Heart right ventricle (tissue), 16 donors: Measurements from ENCODE around the gene NECTIN2. TPM values are rescaled to one million over a fixed set of nuclear protein-coding genes. Genes with fewer than 3 reads are reported as not detected.

Experiments
- ATAC-seq, 8 donors: fragments of 200-7000 bp; cut with Tn5 transposase; one replicate each; pipeline ENCODE4 v1.9.1; 2020; ENCODE audit warnings: mild to moderate bottlenecking in 8 of 8, moderate library complexity in 8 of 8, moderate number of reproducible peaks in 1 of 8
- DNase-seq, 2 donors: peaks; one replicate each; pipeline ENCODE4 v3.0.0-alpha.2; 2020
- H3K27ac ChIP-seq, 10 donors: fragments of 200-600 bp; sonication (generic) in 2 of 10; one replicate each; pipeline versions ENCODE4 v1.5.0 to v1.8.0; 2020 to 2022; ENCODE audit warnings: mild to moderate bottlenecking in 3 of 10
- H3K27me3 ChIP-seq, 7 donors: fragments of 200-600 bp; one replicate each; pipeline ENCODE4 v1.8.0; 2021 to 2022; ENCODE audit warnings: mild to moderate bottlenecking in 2 of 7
- H3K36me3 ChIP-seq, 9 donors: fragments of 200-600 bp; sonication (generic) in 1 of 9; one replicate each; pipeline versions ENCODE4 v1.5.0 to v1.8.0; 2020 to 2022; ENCODE audit warnings: mild to moderate bottlenecking in 2 of 9
- H3K4me1 ChIP-seq, 9 donors: fragments of 200-600 bp; sonication (generic) in 1 of 9; one replicate each; pipeline versions ENCODE4 v1.5.0 to v1.8.0; 2020 to 2022; ENCODE audit warnings: mild to moderate bottlenecking in 4 of 9
- H3K4me3 ChIP-seq, 10 donors: fragments of 200-600 bp; sonication (generic) in 2 of 10; one replicate each; pipeline versions ENCODE4 v1.5.0 to v1.8.0; 2020 to 2022; ENCODE audit warnings: mild to moderate bottlenecking in 7 of 10, moderate library complexity in 2 of 10
- H3K9me3 ChIP-seq, 11 donors: fragments of 200-600 bp in 10 of 11; sonication (generic) in 2 of 11; one replicate each; pipeline versions ENCODE4 v1.5.0 to v1.8.0; 2013 to 2022; ENCODE audit warnings: mild to moderate bottlenecking in 2 of 11, control low read depth in 1 of 11, moderate library complexity in 1 of 11
- WGBS, 2 donors: extraction: QIAGEN DNeasy Blood & Tissue Kit; methylation state at CpG; one replicate each; pipeline ENCODE4 v1.1.7; 2013; ENCODE audit warnings: inconsistent platforms in 1 of 2; 5-methylcytosine and 5-hydroxymethylcytosine counted together
- intact Hi-C, 10 donors: fragments of 100-400 bp; cut with DNase I; formaldehyde crosslinking; loops; one replicate each; pipeline versions ENCODE4 v1.11.1 to v1.14.2; 2022
- polyA plus RNA-seq, 2 donors: library from polyadenylated mRNA; stranded (reverse); fragments of 200-250 nt; gene quantifications; one replicate each; pipeline ENCODE4 v1.2.3, GENCODE V29; 2013
- total RNA-seq, 10 donors: library from RNA; stranded (reverse); fragmentation: NEBNext Ultra II Directional in 3 of 10; extraction: Animal tissue kit (Norgen Biotek cat#: 25700) in 3 of 10; gene quantifications; one replicate each; pipeline versions ENCODE4 v1.2.1 to v1.2.4, GENCODE V29; 2021 to 2023
- TF ChIP-seq, protein P1 (sequence below), 9 donors: fragments of 200-600 bp; sonication (generic) in 2 of 9; IDR thresholded peaks; one replicate each; pipeline versions ENCODE4 v1.5.0 to v1.8.0; 2021 to 2022; ENCODE audit warnings: antibody characterized with exemption in 9 of 9, mild to moderate bottlenecking in 5 of 9, moderate library complexity in 1 of 9
- donor health status: Arrhythmogenic right ventricular cardiomyopathy.
- donor health status: ischemic (EF 13 %, LVEDD 7.1; RV severe dilation, severe dysfunction).
- donor health status: healthy with polysubstance abuse.
- donor health status: DM: no; HTN: yes; CAD: no.
- donor health status: DM: no; HTN: no; CAD: no.
- donor health status: ischemic (EF 25% LVEDD 6.9; RV normal size, moderate dysfunction).
- donor health status: ischemic (EF 25% LVEDD 5.7; RV mildly dilated, moderate dysfunction).
- donor health status: healthy.
- donor health status: DM: yes; HTN: yes; CAD: no.
- donor health status: Ischemic cardiomyopathy.
- donor health status: ischemic (EF 35%, LVEDD 5.7; RV mildly dilated, moderate dysfunction).
- donor health status: nonischemic (EF 11% LVEDD 7.7; RV severe dilation, severe dysfunction).
- donor health status: DM: yes; HTN: yes; CAD: no.
- donor health status: PGD.
- donor health status: ischemic (EF 29% LVEDD 5.4; RV normal size, mild dysfunction).
- donor health status: nonischemic (EF 23%, LVEDD 6.1; RV moderate dilation, normal function).

The NECTIN2 gene
- total and polyA plus RNA-seq, 12 donors: 34.1 to 96.8 (median 49.0) TPM

DNA sequence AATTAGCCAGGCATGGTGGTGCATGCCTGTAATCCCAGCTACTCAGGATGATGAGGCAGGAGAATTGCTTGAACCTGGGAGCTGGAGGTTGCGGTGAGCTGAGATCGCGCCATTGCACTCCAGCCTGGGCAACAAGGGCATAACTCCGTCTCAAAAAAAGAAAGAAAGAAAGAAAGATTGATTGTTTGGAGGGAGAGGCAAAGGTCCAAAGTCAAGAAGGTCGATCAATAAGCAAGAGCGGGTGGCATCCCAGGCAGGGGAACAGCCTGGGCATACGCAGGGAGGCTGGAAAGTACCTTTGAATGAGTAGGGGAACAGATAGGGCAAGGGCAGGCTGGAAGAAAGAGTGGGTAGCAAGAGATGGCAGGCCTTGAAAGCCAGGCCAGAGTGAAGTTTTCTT is 84.0 kb downstream of the NECTIN2 start:
- intact Hi-C loops: no loop called here
- H3K9me3 ChIP-seq: no peaks in the 10 kb centered on the region
- 93% methylated on average over 7 of the region's 7 CpGs for WGBS, 2 donors
- TF ChIP-seq, protein P1, sequence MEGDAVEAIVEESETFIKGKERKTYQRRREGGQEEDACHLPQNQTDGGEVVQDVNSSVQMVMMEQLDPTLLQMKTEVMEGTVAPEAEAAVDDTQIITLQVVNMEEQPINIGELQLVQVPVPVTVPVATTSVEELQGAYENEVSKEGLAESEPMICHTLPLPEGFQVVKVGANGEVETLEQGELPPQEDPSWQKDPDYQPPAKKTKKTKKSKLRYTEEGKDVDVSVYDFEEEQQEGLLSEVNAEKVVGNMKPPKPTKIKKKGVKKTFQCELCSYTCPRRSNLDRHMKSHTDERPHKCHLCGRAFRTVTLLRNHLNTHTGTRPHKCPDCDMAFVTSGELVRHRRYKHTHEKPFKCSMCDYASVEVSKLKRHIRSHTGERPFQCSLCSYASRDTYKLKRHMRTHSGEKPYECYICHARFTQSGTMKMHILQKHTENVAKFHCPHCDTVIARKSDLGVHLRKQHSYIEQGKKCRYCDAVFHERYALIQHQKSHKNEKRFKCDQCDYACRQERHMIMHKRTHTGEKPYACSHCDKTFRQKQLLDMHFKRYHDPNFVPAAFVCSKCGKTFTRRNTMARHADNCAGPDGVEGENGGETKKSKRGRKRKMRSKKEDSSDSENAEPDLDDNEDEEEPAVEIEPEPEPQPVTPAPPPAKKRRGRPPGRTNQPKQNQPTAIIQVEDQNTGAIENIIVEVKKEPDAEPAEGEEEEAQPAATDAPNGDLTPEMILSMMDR (IDR thresholded peaks at IDR 0.05): no peak
- no peak overlapping the region for H3K4me3 ChIP-seq
- no peak for DNase-seq
- H3K36me3 ChIP-seq: no peaks in the 10 kb centered on the region
- H3K4me1 ChIP-seq: peaks cover 0 to 32% (median 7%) of the 10 kb centered on the region in 9 donors
- no peaks in the 10 kb centered on the region for H3K27me3 ChIP-seq
- ATAC-seq: no peak
- no peak overlapping the region for H3K27ac ChIP-seq

DNA sequence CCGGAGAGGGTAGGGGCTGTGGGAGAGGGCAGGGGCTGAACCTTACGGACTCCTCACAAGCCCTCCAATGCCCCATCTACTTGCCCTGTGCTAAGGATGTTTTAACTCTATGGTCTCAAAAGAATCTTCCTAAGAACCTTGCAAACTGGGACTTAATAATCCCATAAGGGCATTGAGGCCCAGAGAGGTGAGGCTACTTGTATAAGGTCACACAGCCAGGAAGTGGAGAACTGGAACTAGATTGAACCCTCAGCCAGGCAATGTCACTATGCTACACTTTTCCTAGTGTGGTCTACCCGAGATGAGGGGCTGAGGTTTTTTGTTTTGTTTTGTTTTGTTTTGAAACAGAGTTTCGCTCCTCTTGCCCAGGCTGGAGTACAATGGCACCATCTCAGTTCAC is 85.4 kb downstream of the NECTIN2 start:
- H3K4me1 ChIP-seq: peaks cover 0 to 18% (median 4%) of the 10 kb centered on the region in 9 donors
- TF ChIP-seq, protein P1 (IDR thresholded peaks at IDR 0.05): no peak
- intact Hi-C loops: no loop called here
- H3K36me3 ChIP-seq: no peaks in the 10 kb centered on the region
- H3K27me3 ChIP-seq: no peaks in the 10 kb centered on the region
- DNase-seq (no peak), ATAC-seq (no peak)
- H3K4me3 ChIP-seq: no peak overlapping the region
- WGBS, 2 donors: 85 to 87% methylated on average over 4 of the region's 4 CpGs
- no peaks in the 10 kb centered on the region for H3K9me3 ChIP-seq
- no peak overlapping the region for H3K27ac ChIP-seq

Other genes starting within 250 kb of the NECTIN2 start
- not detected for gene IGSF23, start 232.7 kb upstream of the NECTIN2 start, total RNA-seq
- under 1 TPM in 1 of 2 donors, not detected in 1; 0.86 TPM for gene IGSF23, start 232.7 kb upstream of the NECTIN2 start, polyA plus RNA-seq
- gene PVR, start 202.4 kb upstream of the NECTIN2 start, total RNA-seq: 100 to 1,000 TPM in 1 of 10 donors, 10 to 100 TPM in 9; 38.3 to 108 (median 41.8) TPM
- 10 to 100 TPM; 47.3 to 74.8 TPM for gene PVR, start 202.4 kb upstream of the NECTIN2 start, polyA plus RNA-seq
- 10 to 100 TPM in 1 of 10 donors, 1 to 10 TPM in 9; 3.3 to 10.7 (median 5.1) TPM for gene CEACAM19, start 174.8 kb upstream of the NECTIN2 start, total RNA-seq
- gene CEACAM19, start 174.8 kb upstream of the NECTIN2 start, polyA plus RNA-seq: 10 to 100 TPM in 1 of 2 donors, 1 to 10 TPM in 1; 5.2 to 36.8 TPM
- not detected for gene CEACAM16, start 147.1 kb upstream of the NECTIN2 start, total RNA-seq
- not detected for gene CEACAM16, start 147.1 kb upstream of the NECTIN2 start, polyA plus RNA-seq
- gene BCL3, start 97.6 kb upstream of the NECTIN2 start, total RNA-seq: 10 to 100 TPM in 9 of 10 donors, 1 to 10 TPM in 1; 7.1 to 76.3 (median 20.3) TPM
- 10 to 100 TPM; 20.7 to 30.7 TPM for gene BCL3, start 97.6 kb upstream of the NECTIN2 start, polyA plus RNA-seq
- gene CBLC, start 68.4 kb upstream of the NECTIN2 start, total RNA-seq: under 1 TPM in 1 of 10 donors, not detected in 9; 0.38 TPM
- gene CBLC, start 68.4 kb upstream of the NECTIN2 start, polyA plus RNA-seq: not detected
- gene BCAM, start 37.2 kb upstream of the NECTIN2 start, total RNA-seq: 100 to 1,000 TPM in 4 of 10 donors, 10 to 100 TPM in 6; 72.8 to 118 (median 92.5) TPM
- 100 to 1,000 TPM in 1 of 2 donors, 10 to 100 TPM in 1; 63.2 to 130 TPM for gene BCAM, start 37.2 kb upstream of the NECTIN2 start, polyA plus RNA-seq
- gene TOMM40, start 45.0 kb downstream of the NECTIN2 start, total RNA-seq: 10 to 100 TPM; 37.8 to 66.2 (median 43.9) TPM
- 10 to 100 TPM; 45.6 to 77.5 TPM for gene TOMM40, start 45.0 kb downstream of the NECTIN2 start, polyA plus RNA-seq
- 10 to 100 TPM in 9 of 10 donors, 1 to 10 TPM in 1; 6.0 to 29.5 (median 20.6) TPM for gene APOE, start 59.5 kb downstream of the NECTIN2 start, total RNA-seq
- gene APOE, start 59.5 kb downstream of the NECTIN2 start, polyA plus RNA-seq: 10 to 100 TPM; 63.6 to 77.8 TPM
- 10 to 100 TPM in 1 of 10 donors, 1 to 10 TPM in 4, not detected in 5; 1.4 to 13.5 (median 1.6) TPM for gene APOC1, start 68.3 kb downstream of the NECTIN2 start, total RNA-seq
- gene APOC1, start 68.3 kb downstream of the NECTIN2 start, polyA plus RNA-seq: 1 to 10 TPM; 3.6 to 5.3 TPM
- not detected for gene APOC4, start 95.9 kb downstream of the NECTIN2 start, total RNA-seq
- not detected for gene APOC4, start 95.9 kb downstream of the NECTIN2 start, polyA plus RNA-seq
- under 1 TPM in 2 of 10 donors, not detected in 8; 0.65 to 0.79 TPM for gene APOC2, start 99.8 kb downstream of the NECTIN2 start, total RNA-seq
- under 1 TPM; 0.36 to 0.66 TPM for gene APOC2, start 99.8 kb downstream of the NECTIN2 start, polyA plus RNA-seq
- 100 to 1,000 TPM in 4 of 10 donors, 10 to 100 TPM in 6; 81.1 to 130 (median 95.7) TPM for gene CLPTM1, start 109.1 kb downstream of the NECTIN2 start, total RNA-seq
- 100 to 1,000 TPM in 1 of 2 donors, 10 to 100 TPM in 1; 72.1 to 123 TPM for gene CLPTM1, start 109.1 kb downstream of the NECTIN2 start, polyA plus RNA-seq
- 10 to 100 TPM in 1 of 10 donors, 1 to 10 TPM in 9; 1.3 to 19.3 (median 5.5) TPM for gene RELB, start 155.2 kb downstream of the NECTIN2 start, total RNA-seq
- gene RELB, start 155.2 kb downstream of the NECTIN2 start, polyA plus RNA-seq: 10 to 100 TPM in 1 of 2 donors, 1 to 10 TPM in 1; 1.4 to 13.0 TPM
- 10 to 100 TPM; 24.0 to 50.4 (median 30.0) TPM for gene CLASRP, start 192.7 kb downstream of the NECTIN2 start, total RNA-seq
- 100 to 1,000 TPM in 1 of 2 donors, 10 to 100 TPM in 1; 26.9 to 142 TPM for gene CLASRP, start 192.7 kb downstream of the NECTIN2 start, polyA plus RNA-seq
- gene ZNF296, start 230.2 kb downstream of the NECTIN2 start, total RNA-seq: under 1 TPM in 5 of 10 donors, not detected in 5; 0.15 to 0.29 (median 0.21) TPM
- gene ZNF296, start 230.2 kb downstream of the NECTIN2 start, polyA plus RNA-seq: under 1 TPM; 0.22 to 0.95 TPM
- 10 to 100 TPM; 10.7 to 23.5 (median 13.0) TPM for gene GEMIN7, start 233.0 kb downstream of the NECTIN2 start, total RNA-seq
- 10 to 100 TPM; 25.9 to 38.2 TPM for gene GEMIN7, start 233.0 kb downstream of the NECTIN2 start, polyA plus RNA-seq
- 10 to 100 TPM; 12.5 to 19.2 (median 15.8) TPM for gene PPP1R37, start 246.9 kb downstream of the NECTIN2 start, total RNA-seq
- gene PPP1R37, start 246.9 kb downstream of the NECTIN2 start, polyA plus RNA-seq: 10 to 100 TPM; 20.9 to 38.3 TPM